ENCODE results near the gene PRRT4.

The PRRT4 gene

GRCh38 chr7:128344431-128344774, 17.1 kb downstream of the PRRT4 start:
- DNase-seq (ENCODE audit: low read depth): no peak
- no peak for TF ChIP-seq MYC (IDR thresholded peaks at IDR 0.05; ENCODE audit: low read depth, low read length)
- TF ChIP-seq POLR2A (IDR thresholded peaks at IDR 0.05; ENCODE audit: extremely low read depth, insufficient read length): no peak
- TF ChIP-seq, protein P1, sequence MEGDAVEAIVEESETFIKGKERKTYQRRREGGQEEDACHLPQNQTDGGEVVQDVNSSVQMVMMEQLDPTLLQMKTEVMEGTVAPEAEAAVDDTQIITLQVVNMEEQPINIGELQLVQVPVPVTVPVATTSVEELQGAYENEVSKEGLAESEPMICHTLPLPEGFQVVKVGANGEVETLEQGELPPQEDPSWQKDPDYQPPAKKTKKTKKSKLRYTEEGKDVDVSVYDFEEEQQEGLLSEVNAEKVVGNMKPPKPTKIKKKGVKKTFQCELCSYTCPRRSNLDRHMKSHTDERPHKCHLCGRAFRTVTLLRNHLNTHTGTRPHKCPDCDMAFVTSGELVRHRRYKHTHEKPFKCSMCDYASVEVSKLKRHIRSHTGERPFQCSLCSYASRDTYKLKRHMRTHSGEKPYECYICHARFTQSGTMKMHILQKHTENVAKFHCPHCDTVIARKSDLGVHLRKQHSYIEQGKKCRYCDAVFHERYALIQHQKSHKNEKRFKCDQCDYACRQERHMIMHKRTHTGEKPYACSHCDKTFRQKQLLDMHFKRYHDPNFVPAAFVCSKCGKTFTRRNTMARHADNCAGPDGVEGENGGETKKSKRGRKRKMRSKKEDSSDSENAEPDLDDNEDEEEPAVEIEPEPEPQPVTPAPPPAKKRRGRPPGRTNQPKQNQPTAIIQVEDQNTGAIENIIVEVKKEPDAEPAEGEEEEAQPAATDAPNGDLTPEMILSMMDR (IDR thresholded peaks at IDR 0.05; ENCODE audit: low read depth, low read length): no peak
- TF ChIP-seq, protein P2, sequence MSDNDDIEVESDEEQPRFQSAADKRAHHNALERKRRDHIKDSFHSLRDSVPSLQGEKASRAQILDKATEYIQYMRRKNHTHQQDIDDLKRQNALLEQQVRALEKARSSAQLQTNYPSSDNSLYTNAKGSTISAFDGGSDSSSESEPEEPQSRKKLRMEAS (IDR thresholded peaks at IDR 0.05; ENCODE audit: low read depth, low read length): no peak
- H3K4me3 ChIP-seq (ENCODE audit: low read depth, low read length): no peak overlapping the region

- H3K4me3 ChIP-seq (ENCODE audit: low read depth, low read length): peak within 1 kb of the TSS; percentile 87
- TF ChIP-seq, protein P2 (IDR thresholded peaks at IDR 0.05; ENCODE audit: low read depth, low read length): peak; percentile 96
- peak; percentile 93 for TF ChIP-seq POLR2A (IDR thresholded peaks at IDR 0.05; ENCODE audit: extremely low read depth, insufficient read length)
- TF ChIP-seq, protein P1 (IDR thresholded peaks at IDR 0.05; ENCODE audit: low read depth, low read length): no peak
- TF ChIP-seq MYC (IDR thresholded peaks at IDR 0.05; ENCODE audit: low read depth, low read length): peak; percentile 98
- DNase-seq (ENCODE audit: low read depth): peak; percentile 97
Measured at GRCh38 chr7:128343554-128344430, 17.7 kb downstream of the PRRT4 start, which contains the start of gene RBM28. RBM28 (minus strand) TSS chr7:128343908; CDS start chr7:128343793, 115 bp downstream.

DNA sequence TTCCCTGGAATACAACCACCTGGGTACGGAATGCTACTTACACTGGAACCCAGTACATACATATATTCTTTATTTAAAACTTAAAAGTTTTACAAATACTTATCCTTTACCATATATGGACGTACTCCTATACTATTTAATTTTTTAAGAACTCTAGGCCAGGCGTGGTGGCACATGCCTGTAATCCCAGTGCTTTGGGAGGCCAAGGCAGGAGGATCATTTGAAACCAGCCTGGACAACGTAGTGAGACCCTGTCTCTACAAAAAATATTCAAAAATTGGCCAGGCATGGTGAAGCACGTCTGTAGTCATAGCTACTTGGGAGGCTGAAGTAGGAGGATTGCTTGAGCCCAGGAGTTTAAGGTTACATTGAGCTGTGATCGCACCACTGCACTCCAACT, 19.8 kb downstream of the PRRT4 start:
- H3K4me3 ChIP-seq (ENCODE audit: low read depth, low read length): peak overlapping the region; percentile 87
- DNase-seq (ENCODE audit: low read depth): no peak
- TF ChIP-seq POLR2A (IDR thresholded peaks at IDR 0.05; ENCODE audit: extremely low read depth, insufficient read length) (no peak), MYC (IDR thresholded peaks at IDR 0.05; ENCODE audit: low read depth, low read length) (no peak)
- TF ChIP-seq, protein P2 (IDR thresholded peaks at IDR 0.05; ENCODE audit: low read depth, low read length): no peak
- TF ChIP-seq, protein P1 (IDR thresholded peaks at IDR 0.05; ENCODE audit: low read depth, low read length): no peak

DNA sequence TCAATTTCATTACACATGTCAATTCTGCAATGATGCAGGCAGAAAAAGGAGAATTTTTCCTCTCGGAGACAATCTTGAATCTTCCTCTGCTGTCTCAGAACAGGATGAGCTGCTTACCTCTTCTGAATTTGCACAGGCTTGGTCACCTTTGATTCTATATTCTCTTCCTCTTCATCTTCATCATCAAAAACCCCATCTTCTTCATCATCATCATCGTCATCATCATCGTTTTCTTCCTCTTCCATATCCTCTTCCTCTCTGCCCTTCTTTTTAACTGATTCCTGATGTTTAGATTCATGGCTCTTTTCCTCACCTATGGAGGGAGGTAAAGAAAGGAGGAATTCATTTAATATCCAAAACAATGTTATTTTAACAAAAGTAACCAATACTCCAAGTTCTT, 25.8 kb downstream of the PRRT4 start:
- no peak for DNase-seq (ENCODE audit: low read depth)
- TF ChIP-seq, protein P1 (IDR thresholded peaks at IDR 0.05; ENCODE audit: low read depth, low read length): no peak
- TF ChIP-seq MYC (IDR thresholded peaks at IDR 0.05; ENCODE audit: low read depth, low read length) (no peak), POLR2A (IDR thresholded peaks at IDR 0.05; ENCODE audit: extremely low read depth, insufficient read length) (no peak)
- no peak overlapping the region for H3K4me3 ChIP-seq (ENCODE audit: low read depth, low read length)

DNA sequence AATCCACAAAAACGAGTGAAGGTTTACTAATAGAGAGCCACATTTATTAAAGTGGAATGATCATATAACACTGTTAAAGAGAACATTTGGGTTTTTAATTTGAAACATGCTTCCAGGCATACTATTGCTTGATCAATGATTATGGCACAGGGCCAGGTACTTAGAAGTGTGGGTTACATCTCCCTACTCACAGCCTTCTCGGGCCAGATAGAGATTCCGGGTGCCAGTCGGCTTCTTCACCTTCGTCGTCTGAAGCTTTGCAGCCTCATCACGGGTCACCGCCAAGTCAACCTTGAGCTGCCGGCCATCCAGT, 37.2 kb downstream of the PRRT4 start:
- TF ChIP-seq MYC (IDR thresholded peaks at IDR 0.05; ENCODE audit: low read depth, low read length) (no peak), POLR2A (IDR thresholded peaks at IDR 0.05; ENCODE audit: extremely low read depth, insufficient read length) (no peak)
- TF ChIP-seq, protein P2 (IDR thresholded peaks at IDR 0.05; ENCODE audit: low read depth, low read length): no peak
- TF ChIP-seq, protein P1 (IDR thresholded peaks at IDR 0.05; ENCODE audit: low read depth, low read length): no peak
- H3K4me3 ChIP-seq (ENCODE audit: low read depth, low read length): no peak overlapping the region
- DNase-seq (ENCODE audit: low read depth): no peak
